22Rv1 (cell line): ENCODE data around the gene COQ8A.

Experiments
- ZFX ChIP-seq: fragments of 450-650 bp; IDR thresholded peaks from 2 replicates; pipeline ENCODE4 v1.6.1; 2017; ENCODE audit warnings: antibody characterized with exemption, borderline replicate concordance
- TF ChIP-seq, protein P1 (sequence below): fragments of 450-650 bp; IDR thresholded peaks from 2 replicates; pipeline ENCODE4 v1.5.1; 2017; ENCODE audit warnings: mild to moderate bottlenecking

DNA sequence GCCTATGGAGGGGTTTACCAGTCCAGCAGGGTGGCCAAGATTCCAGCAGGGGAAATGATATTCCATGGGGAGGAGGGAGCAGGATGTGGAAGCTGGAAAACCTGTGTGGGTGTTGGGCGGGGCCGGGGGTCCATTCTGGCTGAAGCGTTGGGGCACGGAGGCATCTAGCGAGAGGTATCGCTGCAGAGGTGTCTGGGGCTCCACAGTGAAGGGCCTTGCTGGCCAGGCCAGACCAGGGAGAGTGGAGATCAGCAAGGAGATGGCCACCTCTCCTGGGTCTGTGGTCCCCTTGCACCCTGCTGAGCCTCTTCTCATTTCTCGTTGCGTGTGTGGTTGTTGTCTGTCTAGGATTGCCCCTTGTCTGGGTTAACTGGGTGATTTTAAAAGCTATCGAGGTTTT, 6.2 kb downstream of the COQ8A start:
- TF ChIP-seq, protein P1, sequence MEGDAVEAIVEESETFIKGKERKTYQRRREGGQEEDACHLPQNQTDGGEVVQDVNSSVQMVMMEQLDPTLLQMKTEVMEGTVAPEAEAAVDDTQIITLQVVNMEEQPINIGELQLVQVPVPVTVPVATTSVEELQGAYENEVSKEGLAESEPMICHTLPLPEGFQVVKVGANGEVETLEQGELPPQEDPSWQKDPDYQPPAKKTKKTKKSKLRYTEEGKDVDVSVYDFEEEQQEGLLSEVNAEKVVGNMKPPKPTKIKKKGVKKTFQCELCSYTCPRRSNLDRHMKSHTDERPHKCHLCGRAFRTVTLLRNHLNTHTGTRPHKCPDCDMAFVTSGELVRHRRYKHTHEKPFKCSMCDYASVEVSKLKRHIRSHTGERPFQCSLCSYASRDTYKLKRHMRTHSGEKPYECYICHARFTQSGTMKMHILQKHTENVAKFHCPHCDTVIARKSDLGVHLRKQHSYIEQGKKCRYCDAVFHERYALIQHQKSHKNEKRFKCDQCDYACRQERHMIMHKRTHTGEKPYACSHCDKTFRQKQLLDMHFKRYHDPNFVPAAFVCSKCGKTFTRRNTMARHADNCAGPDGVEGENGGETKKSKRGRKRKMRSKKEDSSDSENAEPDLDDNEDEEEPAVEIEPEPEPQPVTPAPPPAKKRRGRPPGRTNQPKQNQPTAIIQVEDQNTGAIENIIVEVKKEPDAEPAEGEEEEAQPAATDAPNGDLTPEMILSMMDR, result no peak
- no peak for TF ChIP-seq ZFX
